ENCODE results near the gene POLR1C. TPM values are rescaled to one million over a fixed set of nuclear protein-coding genes. Genes with fewer than 3 reads are reported as not detected.
A peak's percentile ranks its signal among the peaks of the same experiment; 100 is the strongest.

The POLR1C gene
- total RNA-seq, 1 donor: 28.6 TPM

DNA sequence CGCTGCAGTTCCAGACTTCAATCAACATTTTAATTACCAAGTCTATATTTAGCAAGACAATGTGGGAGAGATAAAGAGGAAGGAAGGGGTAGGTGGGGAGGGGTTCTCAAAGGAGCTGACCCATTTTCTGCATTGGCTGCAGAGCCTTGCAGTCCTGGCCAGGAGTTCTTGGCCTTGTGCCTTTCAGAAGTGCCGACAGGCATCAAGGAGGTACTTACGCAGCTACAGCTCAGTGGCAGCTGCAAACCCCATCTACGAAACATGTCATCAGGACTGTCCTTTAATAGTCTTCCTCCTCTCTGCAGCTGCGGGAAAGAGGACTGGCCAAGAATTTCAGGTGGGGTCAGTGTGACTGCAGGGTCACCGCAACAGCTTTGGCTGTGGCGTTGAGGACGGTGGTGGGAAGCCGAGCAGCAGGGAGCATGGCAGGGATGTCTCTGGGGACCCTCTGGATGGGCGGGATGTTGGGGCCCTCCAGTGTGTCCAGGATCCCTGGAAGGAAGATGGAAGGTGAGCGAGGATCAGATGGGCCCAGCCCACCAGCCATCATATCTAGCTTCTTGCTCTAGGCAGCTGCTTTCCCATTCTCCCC lies 5.0 kb upstream of the POLR1C start:
- H3K27me3 ChIP-seq (ENCODE audit: insufficient read depth, low read length): no peaks in the 10 kb centered on the region
- H3K4me2 ChIP-seq (ENCODE audit: insufficient read depth, low read length): no peak overlapping the region
- peaks cover 28% of the 10 kb centered on the region for H3K4me1 ChIP-seq (ENCODE audit: insufficient read depth, low read length)
- peaks cover 37% of the 10 kb centered on the region for H3K79me2 ChIP-seq (ENCODE audit: insufficient read depth, low read length)
- no peaks in the 10 kb centered on the region for H3K9me3 ChIP-seq (ENCODE audit: low read depth, low read length)
- TF ChIP-seq, protein P1, sequence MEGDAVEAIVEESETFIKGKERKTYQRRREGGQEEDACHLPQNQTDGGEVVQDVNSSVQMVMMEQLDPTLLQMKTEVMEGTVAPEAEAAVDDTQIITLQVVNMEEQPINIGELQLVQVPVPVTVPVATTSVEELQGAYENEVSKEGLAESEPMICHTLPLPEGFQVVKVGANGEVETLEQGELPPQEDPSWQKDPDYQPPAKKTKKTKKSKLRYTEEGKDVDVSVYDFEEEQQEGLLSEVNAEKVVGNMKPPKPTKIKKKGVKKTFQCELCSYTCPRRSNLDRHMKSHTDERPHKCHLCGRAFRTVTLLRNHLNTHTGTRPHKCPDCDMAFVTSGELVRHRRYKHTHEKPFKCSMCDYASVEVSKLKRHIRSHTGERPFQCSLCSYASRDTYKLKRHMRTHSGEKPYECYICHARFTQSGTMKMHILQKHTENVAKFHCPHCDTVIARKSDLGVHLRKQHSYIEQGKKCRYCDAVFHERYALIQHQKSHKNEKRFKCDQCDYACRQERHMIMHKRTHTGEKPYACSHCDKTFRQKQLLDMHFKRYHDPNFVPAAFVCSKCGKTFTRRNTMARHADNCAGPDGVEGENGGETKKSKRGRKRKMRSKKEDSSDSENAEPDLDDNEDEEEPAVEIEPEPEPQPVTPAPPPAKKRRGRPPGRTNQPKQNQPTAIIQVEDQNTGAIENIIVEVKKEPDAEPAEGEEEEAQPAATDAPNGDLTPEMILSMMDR (IDR thresholded peaks at IDR 0.05; ENCODE audit: extremely low read depth, low read depth, low read length): no peak
- H3K27ac ChIP-seq (ENCODE audit: low read depth, low read length): no peak overlapping the region
- H2AFZ ChIP-seq (ENCODE audit: low read length): no peak overlapping the region
- H4K20me1 ChIP-seq (ENCODE audit: insufficient read depth, low read length): peaks cover 33% of the 10 kb centered on the region
- no peak overlapping the region for H3K4me3 ChIP-seq (ENCODE audit: insufficient read depth, low read length)
- DNase-seq (ENCODE audit: insufficient read length, low spot score, missing footprints): no peak
- peaks cover 47% of the 10 kb centered on the region for H3K36me3 ChIP-seq (ENCODE audit: insufficient read depth, low read length)

- H3K36me3 ChIP-seq (ENCODE audit: insufficient read depth, low read length): peaks cover 63% of the 10 kb centered on the region
- peak overlapping the region; percentile 89 for H3K4me2 ChIP-seq (ENCODE audit: insufficient read depth, low read length)
- no peaks in the 10 kb centered on the region for H3K27me3 ChIP-seq (ENCODE audit: insufficient read depth, low read length)
- DNase-seq (ENCODE audit: insufficient read length, low spot score, missing footprints): no peak
- H3K4me1 ChIP-seq (ENCODE audit: insufficient read depth, low read length): peaks cover 20% of the 10 kb centered on the region
- peaks cover 73% of the 10 kb centered on the region for H3K79me2 ChIP-seq (ENCODE audit: insufficient read depth, low read length)
- peak overlapping the region; percentile 99 for H3K4me3 ChIP-seq (ENCODE audit: insufficient read depth, low read length)
- H3K9me3 ChIP-seq (ENCODE audit: low read depth, low read length): no peaks in the 10 kb centered on the region
- TF ChIP-seq, protein P1 (IDR thresholded peaks at IDR 0.05; ENCODE audit: extremely low read depth, low read depth, low read length): no peak
- peak overlapping the region; percentile 92 for H3K27ac ChIP-seq (ENCODE audit: low read depth, low read length)
- H4K20me1 ChIP-seq (ENCODE audit: insufficient read depth, low read length): peaks cover 41% of the 10 kb centered on the region
- no peak overlapping the region for H2AFZ ChIP-seq (ENCODE audit: low read length)
Observed at GRCh38 chr6:43515808-43516207, 1.1 kb upstream of the POLR1C start.

- Histone ChIP-seq H3K9me3 (ENCODE audit: low read depth, low read length) (no peaks in the 10 kb centered on the region), H3K27me3 (ENCODE audit: insufficient read depth, low read length) (no peaks in the 10 kb centered on the region), H3K4me2 (ENCODE audit: insufficient read depth, low read length) (peak overlapping the region; percentile 89), H4K20me1 (ENCODE audit: insufficient read depth, low read length) (peaks cover 38% of the 10 kb centered on the region), H3K4me3 (ENCODE audit: insufficient read depth, low read length) (peak overlapping the region; percentile 99), H2AFZ (ENCODE audit: low read length) (peak overlapping the region; percentile 90), H3K36me3 (ENCODE audit: insufficient read depth, low read length) (peaks cover 63% of the 10 kb centered on the region), H3K79me2 (ENCODE audit: insufficient read depth, low read length) (peaks cover 73% of the 10 kb centered on the region), H3K4me1 (ENCODE audit: insufficient read depth, low read length) (peaks cover 19% of the 10 kb centered on the region), H3K27ac (ENCODE audit: low read depth, low read length) (peak overlapping the region; percentile 92)
- DNase-seq (ENCODE audit: insufficient read length, low spot score, missing footprints): no peak
- TF ChIP-seq, protein P1 (IDR thresholded peaks at IDR 0.05; ENCODE audit: extremely low read depth, low read depth, low read length): no peak
Observed at GRCh38 chr6:43516367-43516696, 557 bp upstream of the POLR1C start.

GRCh38 chr6:43517505-43518357 lies 842 bp downstream of the POLR1C start:
- Histone ChIP-seq H3K27me3 (ENCODE audit: insufficient read depth, low read length) (no peaks in the 10 kb centered on the region), H3K36me3 (ENCODE audit: insufficient read depth, low read length) (peaks cover 63% of the 10 kb centered on the region), H3K27ac (ENCODE audit: low read depth, low read length) (peak overlapping the region; percentile 92), H4K20me1 (ENCODE audit: insufficient read depth, low read length) (peaks cover 30% of the 10 kb centered on the region), H3K4me3 (ENCODE audit: insufficient read depth, low read length) (peak overlapping the region; percentile 99), H3K4me1 (ENCODE audit: insufficient read depth, low read length) (peaks cover 19% of the 10 kb centered on the region), H3K4me2 (ENCODE audit: insufficient read depth, low read length) (peak overlapping the region; percentile 97), H3K9me3 (ENCODE audit: low read depth, low read length) (no peaks in the 10 kb centered on the region), H2AFZ (ENCODE audit: low read length) (peak overlapping the region; percentile 96), H3K79me2 (ENCODE audit: insufficient read depth, low read length) (peaks cover 73% of the 10 kb centered on the region)
- no peak for DNase-seq (ENCODE audit: insufficient read length, low spot score, missing footprints)
- TF ChIP-seq, protein P1 (IDR thresholded peaks at IDR 0.05; ENCODE audit: extremely low read depth, low read depth, low read length): no peak
